Choroid plexus epithelial cell (primary cell): ENCODE results near the gene GJA5.

Experiments used
- DNase-seq: peaks from one replicate; pipeline ENCODE4 v3.0.0-alpha.2; 2010; ENCODE audit warnings: low read depth
- H3K4me3 ChIP-seq: 2 replicates; pipeline ENCODE4 v1.5.1; 2011; ENCODE audit warnings: low read depth, mild to moderate bottlenecking, control low read depth, low read length, moderate library complexity
- CTCF ChIP-seq: conservative IDR thresholded peaks from 2 replicates; pipeline ENCODE4 v1.5.1; 2011; ENCODE audit warnings: low read depth, mild to moderate bottlenecking, control low read depth, inconsistent platforms, low read length, moderate library complexity

The GJA5 gene

GRCh38 chr1:147729315-147729714 is 31.1 kb downstream of the GJA5 start:
- no peak overlapping the region for H3K4me3 ChIP-seq
- no peak for DNase-seq
- no peak for TF ChIP-seq CTCF

GRCh38 chr1:147726168-147726567 is 34.2 kb downstream of the GJA5 start:
- no peak overlapping the region for H3K4me3 ChIP-seq
- TF ChIP-seq CTCF: no peak
- DNase-seq: no peak

GRCh38 chr1:147725685-147726084 is 34.7 kb downstream of the GJA5 start:
- no peak overlapping the region for H3K4me3 ChIP-seq
- no peak for DNase-seq
- TF ChIP-seq CTCF: no peak

GRCh38 chr1:147723691-147724323 is 36.6 kb downstream of the GJA5 start:
- peak; percentile 54 for DNase-seq
- H3K4me3 ChIP-seq: no peak overlapping the region
- TF ChIP-seq CTCF: peak; percentile 63

GRCh38 chr1:147722124-147722523 is 38.3 kb downstream of the GJA5 start:
- DNase-seq: no peak

GRCh38 chr1:147721716-147722115 is 38.7 kb downstream of the GJA5 start:
- DNase-seq: no peak
- H3K4me3 ChIP-seq: no peak overlapping the region
- no peak for TF ChIP-seq CTCF

More at GRCh38 chr1:147722124-147722523, 38.3 kb downstream of the GJA5 start:
- no peak for TF ChIP-seq CTCF
- H3K4me3 ChIP-seq: no peak overlapping the region

GRCh38 chr1:147720557-147720956 is 39.8 kb downstream of the GJA5 start:
- H3K4me3 ChIP-seq: no peak overlapping the region
- DNase-seq: no peak
- TF ChIP-seq CTCF: no peak
